GM18505 (cell line): ENCODE data around the gene RPS6KC1.
"Not testable (repeated sequence)": the region's sequence is repeated elsewhere in the genome, so short reads cannot be mapped to it uniquely, and the experiment has no call there.

Experiments used
- ATAC-seq: cut with Tn5 transposase; IDR thresholded peaks from one replicate; pipeline ENCODE4 v1.9.1; 2021; ENCODE audit not compliant: unreplicated experiment
- POLR2A ChIP-seq: IDR thresholded peaks from 4 replicates; pipeline ENCODE4 v1.6.1; 2011; ENCODE audit warnings: borderline replicate concordance; ENCODE audit not compliant: insufficient read depth, insufficient read length; ENCODE audit errors: extremely low read depth

Gene RPS6KC1

DNA sequence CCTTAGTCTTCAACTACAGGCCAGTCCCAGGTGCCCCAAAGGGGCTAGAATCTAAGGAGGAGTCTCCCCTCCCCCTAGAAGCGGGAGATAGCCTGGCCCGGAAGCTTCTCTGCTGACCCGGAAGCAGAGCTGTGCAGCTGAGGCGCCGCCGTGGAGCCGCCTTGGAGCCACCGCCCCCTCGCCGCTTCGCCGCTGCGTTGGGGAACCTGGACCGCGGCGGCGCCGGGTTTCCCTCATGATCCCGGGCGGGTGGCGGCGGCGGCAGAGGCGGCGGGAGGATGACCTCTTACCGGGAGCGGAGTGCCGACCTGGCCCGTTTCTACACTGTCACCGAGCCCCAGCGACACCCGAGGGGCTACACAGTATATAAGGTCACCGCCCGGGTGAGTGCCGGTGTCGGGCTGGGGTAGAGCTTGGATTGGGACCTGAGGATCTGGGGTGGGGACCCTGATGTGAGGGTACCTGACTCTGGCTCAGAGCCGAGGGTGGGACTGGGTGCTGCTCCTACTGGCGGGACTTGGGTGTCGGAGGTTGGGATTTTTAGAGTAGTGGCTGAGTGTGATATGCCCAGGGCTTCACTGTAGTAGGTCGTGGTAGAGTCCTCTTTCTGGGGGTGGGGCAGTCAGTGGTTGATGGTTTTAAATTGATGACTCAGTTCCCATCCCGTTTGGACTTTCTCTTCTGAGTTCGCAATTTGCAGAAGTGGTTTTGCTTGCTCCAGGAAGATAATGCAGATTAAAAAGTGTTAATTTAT is at the start of gene RPS6KC1:
TSS of gene RPS6KC1 (plus strand) at position 115 of the 754 bp plus-strand sequence. CDS start at position 279, 164 bp downstream.
- ATAC-seq, result peak; percentile 97
- peak; percentile 72 for TF ChIP-seq POLR2A

GRCh38 chr1:213003256-213003655 is 47.8 kb upstream of the RPS6KC1 start:
- ATAC-seq, result no peak
- no peak for TF ChIP-seq POLR2A

DNA sequence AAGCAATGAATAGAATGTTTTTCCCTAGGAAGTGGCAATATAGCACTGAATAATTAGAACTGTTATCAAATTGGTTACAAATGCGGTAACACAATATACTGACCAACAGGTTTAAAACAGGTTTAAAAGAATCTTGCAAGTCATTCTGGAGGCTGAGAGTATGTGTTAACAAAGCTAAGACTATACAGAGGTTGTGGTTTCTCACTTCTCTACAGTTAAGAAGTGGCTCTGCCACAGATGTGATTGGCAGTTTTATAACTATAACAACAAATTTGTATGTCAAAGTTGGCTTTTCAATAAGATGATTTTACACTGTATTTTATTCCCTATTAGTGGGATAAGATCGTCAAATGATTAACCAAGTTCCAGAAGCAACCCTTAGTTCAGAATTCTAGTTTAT is 42.5 kb upstream of the RPS6KC1 start:
- no peak for TF ChIP-seq POLR2A
- peak; percentile 68 for ATAC-seq

DNA sequence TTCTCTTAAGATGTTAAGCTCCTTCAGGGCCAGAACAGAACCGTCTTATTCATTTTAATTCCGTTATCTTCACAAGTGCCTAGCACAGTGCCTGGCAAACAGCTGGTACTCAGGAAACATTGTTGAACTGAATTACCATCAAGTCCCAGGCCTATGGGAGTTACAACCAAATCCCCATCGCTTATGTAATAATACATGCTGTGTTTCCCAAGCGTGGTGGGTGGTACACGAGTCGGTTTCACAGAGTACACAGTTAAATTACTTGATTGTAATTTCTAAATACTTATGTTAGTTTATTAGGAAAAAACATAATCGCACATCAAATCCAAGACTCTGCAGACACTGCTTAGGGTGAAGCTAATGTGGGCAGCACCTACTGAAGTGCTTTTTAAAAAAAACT is 36.4 kb upstream of the RPS6KC1 start:
- no peak for TF ChIP-seq POLR2A
- no peak for ATAC-seq

DNA sequence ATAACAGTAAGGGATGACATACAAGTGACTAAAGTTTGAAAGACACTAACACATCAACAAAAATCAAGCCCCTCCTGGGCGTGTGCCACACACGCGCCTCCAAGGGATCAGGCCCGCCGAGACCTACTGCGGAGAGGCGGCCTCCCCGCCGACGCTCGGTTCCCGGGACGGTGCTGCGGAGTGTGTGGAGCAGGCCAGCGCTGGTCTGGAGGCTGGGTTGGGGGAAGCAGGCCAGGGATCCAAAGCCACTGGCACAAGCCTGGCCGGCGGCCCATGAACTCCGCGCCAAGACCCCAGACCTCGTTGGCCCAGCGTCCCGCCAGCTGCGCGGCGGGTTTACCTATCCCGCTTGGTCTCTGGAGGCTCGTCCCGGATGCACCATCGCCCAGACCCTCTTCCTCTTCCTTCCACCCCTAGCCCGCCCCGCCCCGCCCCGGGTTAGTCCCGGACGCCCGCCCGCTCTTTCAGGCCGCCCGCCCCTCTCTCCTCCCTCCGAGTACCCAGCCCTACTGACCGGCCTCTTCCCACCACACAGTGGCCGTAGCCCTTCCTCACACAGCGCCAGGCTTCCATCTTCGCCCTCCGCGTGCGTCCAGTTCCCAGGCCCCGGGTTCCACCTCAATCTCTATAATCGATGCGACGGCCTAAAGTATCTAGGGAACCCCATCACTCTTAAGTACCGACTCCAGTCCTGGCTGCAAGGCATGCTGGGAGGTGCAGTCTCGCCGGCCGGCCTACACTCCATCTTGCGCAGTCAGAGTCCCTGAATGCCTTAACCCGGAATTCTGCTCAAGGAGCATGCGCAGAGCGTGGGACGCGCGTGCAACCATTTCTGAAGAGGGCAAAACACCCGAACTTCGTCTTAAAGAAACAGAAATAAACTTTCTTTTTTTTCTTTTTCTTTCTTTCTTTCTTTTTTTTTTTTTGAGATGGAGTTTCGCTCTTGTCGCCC is 35.7 kb upstream of the RPS6KC1 start, which contains the start of gene ANGEL2:
TSS of gene ANGEL2 (minus strand) at position 769 of the 952 bp plus-strand sequence. CDS start at position 573, 196 bp downstream.
- peak; percentile 94 for ATAC-seq
- TF ChIP-seq POLR2A, result peak; percentile 91

DNA sequence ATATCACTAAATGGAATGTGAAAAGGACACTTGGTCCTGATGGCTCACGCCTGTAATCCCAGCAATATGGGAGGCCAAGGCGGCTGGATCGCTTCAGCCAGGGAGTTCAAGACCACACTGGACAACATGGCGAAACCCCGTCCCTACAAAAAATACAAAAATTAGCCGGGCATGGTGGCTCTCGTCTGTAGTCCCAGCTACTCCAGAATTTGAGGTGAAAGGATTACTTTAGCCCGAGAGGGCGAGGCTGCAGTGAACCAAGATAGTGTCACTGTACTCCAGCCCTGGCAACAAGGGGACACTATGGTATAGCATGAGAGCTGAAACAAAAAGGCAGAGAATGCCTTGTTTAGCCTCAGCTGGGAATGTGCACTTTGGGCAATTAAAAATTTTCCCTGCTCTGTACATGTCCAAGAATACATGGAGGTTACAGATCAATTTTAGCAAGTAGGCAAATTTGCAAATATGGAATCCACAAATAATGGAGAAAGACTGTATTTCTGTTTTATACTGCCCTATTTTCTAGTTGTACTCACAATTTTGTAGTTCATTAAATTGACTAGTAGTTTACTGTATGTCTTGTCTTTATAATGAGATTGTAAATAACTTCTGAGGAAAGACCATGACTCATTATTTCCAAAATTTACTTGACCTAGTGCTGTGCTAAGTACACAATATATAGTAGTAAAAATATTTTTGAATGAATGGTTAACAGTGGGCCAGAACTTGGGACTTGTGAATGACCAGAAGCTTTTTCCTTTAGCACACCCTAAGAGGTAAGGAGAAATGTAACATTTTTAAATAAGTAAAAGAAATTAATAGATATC is 33.4 kb upstream of the RPS6KC1 start:
- ATAC-seq, result no peak
- no peak for TF ChIP-seq POLR2A

DNA sequence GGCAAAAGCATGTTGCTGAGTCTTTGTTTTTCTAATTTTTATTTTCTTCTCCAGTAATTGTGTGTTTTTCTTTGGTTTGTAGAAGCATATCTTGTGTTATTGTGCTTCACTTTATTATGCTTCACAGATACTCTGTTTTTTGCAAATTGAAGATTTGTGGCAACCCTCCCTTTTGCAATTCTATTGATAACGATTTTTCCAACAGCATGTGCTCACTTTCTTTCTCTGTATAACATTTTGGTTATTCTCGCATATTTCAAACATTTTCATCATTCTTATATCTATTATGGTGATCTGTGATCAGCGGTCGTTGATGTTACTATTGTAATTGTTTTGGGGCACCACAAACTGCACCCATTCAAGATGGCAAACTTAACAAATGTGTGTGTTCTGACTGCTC is 31.6 kb upstream of the RPS6KC1 start:
- ATAC-seq, result no peak
- no peak for TF ChIP-seq POLR2A

DNA sequence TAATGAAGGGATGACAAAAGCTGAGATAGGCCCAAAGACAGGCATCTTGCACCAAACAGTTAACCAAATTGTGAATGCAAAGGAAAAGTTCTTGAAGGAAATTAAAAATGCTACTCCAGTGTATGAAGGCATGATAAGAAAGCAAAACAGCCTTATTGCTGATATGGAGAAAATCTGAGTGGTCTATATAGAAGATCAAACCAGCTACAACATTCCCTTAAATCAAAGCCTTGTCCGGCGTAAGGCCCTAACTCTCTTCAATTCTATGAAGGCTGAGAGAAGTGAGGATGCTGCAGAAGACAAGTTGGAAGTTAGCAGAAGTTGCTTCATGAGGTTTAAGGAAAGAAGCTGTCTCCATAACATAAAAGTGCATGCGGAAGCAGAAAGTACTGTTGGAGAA is 31.0 kb upstream of the RPS6KC1 start:
- TF ChIP-seq POLR2A, result no peak
- no peak for ATAC-seq

GRCh38 chr1:213027024-213027423 is 24.0 kb upstream of the RPS6KC1 start:
- not testable (repeated sequence) for ATAC-seq

DNA sequence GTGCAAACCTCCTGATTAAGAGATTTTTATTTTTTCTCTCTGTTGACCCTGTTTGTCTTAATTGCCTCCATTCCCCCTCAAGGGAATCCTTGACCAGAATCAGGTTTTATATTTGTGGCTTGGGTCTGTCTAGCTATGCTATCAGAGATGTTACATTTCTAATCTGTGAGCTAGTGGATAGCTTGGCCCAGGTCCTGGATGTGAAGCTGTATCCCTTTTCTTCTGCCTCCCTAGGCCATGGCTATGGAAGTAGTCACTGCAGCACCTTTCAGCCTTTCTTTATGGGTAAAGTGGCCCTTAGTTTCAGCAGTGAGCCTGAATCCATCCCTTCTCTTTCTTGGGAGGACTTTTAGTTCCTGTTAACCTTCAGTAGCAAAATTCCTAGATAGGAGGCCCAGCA is 18.4 kb upstream of the RPS6KC1 start:
- TF ChIP-seq POLR2A, result no peak
- no peak for ATAC-seq

DNA sequence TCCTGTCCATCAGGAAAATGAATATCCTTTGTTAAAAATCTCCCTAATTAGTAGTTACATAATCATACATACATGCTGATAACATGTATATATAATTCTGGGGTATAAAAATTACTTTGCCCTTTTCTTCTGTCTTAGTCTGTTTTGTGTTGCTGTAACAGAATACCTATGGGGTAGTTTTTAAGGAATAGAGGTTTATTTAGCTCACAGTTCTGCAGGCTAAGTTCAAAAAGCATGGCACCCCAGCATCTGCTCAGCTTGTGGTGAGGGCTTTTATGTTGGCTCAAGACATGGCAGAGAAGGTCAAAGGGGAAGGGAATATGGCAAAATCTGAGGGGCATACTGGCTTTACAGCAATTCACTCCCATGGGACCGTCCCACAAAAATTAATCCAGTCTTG is 16.3 kb upstream of the RPS6KC1 start:
- no peak for ATAC-seq
- TF ChIP-seq POLR2A, result no peak

DNA sequence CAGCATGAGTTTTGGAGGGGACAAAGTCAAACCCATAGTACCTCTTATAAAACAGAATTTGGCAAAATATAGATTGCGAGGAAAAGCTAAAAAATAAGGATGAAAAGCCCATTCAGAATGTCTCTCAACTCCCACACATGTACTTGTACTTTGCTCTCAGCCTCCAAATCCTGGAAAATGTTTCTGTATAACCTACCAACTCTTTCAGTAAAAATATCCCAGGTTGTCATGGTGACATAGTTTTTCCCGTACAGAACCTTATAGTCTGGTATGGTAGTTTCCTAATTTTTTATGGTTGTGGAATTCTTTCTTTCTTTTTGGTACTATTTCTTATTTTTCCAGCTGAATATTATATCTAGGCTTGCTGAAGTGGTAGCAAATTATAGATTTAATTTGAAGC is 15.5 kb upstream of the RPS6KC1 start:
- TF ChIP-seq POLR2A, result no peak
- ATAC-seq, result no peak

DNA sequence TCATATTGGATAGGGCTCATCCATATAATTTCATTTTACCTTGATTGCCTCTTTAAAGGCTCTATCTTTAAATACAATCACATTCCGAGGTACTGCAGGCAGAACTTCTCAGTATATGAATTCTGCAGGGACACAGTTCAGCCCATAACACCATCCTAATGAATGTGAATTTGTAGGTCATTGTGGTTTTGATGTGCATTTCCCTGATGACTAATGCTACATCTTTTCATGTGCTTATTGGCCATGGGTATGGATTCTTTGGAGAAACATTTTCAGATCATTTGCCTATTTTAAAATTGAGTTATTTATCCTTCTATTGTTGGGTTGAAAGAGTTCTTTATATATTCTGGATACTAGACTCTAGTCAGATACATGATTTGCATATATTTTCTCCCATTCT is 9.6 kb upstream of the RPS6KC1 start:
- TF ChIP-seq POLR2A, result no peak
- no peak for ATAC-seq

GRCh38 chr1:213045321-213046226 is 5.5 kb upstream of the RPS6KC1 start:
- not testable (repeated sequence) for ATAC-seq
